Measurements from ENCODE around the gene QRFP.

The QRFP gene

GRCh38 chr9:130888146-130888885 lies 8.3 kb downstream of the QRFP start:
- DNase-seq, result no peak

- no peak for DNase-seq
These were observed 9.0 kb downstream of the QRFP start for GRCh38 chr9:130887494-130888144.

- DNase-seq, result no peak
These were observed 9.6 kb downstream of the QRFP start for GRCh38 chr9:130886981-130887380.

GRCh38 chr9:130885484-130886375 lies 10.9 kb downstream of the QRFP start:
- DNase-seq, result no peak

- DNase-seq, result no peak
These were observed 11.8 kb downstream of the QRFP start for GRCh38 chr9:130884542-130885483.

GRCh38 chr9:130884111-130884531 lies 12.5 kb downstream of the QRFP start:
- DNase-seq, result no peak

- DNase-seq, result no peak
These were observed 13.1 kb downstream of the QRFP start for GRCh38 chr9:130883479-130883878.

GRCh38 chr9:130882696-130883225 lies 13.9 kb downstream of the QRFP start:
- DNase-seq, result no peak

GRCh38 chr9:130881516-130881915 lies 15.1 kb downstream of the QRFP start:
- no peak for DNase-seq

GRCh38 chr9:130880599-130881220 lies 15.9 kb downstream of the QRFP start:
- DNase-seq, result no peak

- DNase-seq, result no peak
These were observed 16.7 kb downstream of the QRFP start for GRCh38 chr9:130879863-130880411.

GRCh38 chr9:130878295-130878694 lies 18.3 kb downstream of the QRFP start:
- DNase-seq, result no peak

GRCh38 chr9:130877300-130877699 lies 19.3 kb downstream of the QRFP start:
- DNase-seq, result no peak

- no peak for DNase-seq
These were observed 21.8 kb downstream of the QRFP start for GRCh38 chr9:130874783-130875182.

- no peak for DNase-seq
These were observed 22.6 kb downstream of the QRFP start for GRCh38 chr9:130873966-130874365.

- no peak for DNase-seq
These were observed 23.6 kb downstream of the QRFP start for GRCh38 chr9:130872912-130873503.

GRCh38 chr9:130872508-130872907 lies 24.1 kb downstream of the QRFP start:
- no peak for DNase-seq

- no peak for DNase-seq
These were observed 24.5 kb downstream of the QRFP start for GRCh38 chr9:130872093-130872492.

- DNase-seq, result no peak
These were observed 25.1 kb downstream of the QRFP start for GRCh38 chr9:130871395-130872062.

Data from NCI-H524 (cell line).